T-cell (primary cell): ENCODE data around the gene ELMO3. TPM values are rescaled to one million over a fixed set of nuclear protein-coding genes. Genes with fewer than 3 reads are reported as not detected.

Source experiments
- ATAC-seq, 4 experiments: fragments of 200-7000 bp in 3 of 4; fragments of 150-1000 bp in 1 of 4; cut with Tn5 transposase; replicated peaks in 1 of 4; 1 replicate in 3 of 4; 2 replicates in 1 of 4; pipeline ENCODE4 v1.10.0; 2021; ENCODE audit warnings: moderate library complexity in 3 of 4, mild to moderate bottlenecking in 2 of 4, moderate number of reproducible peaks in 1 of 4
- CTCF ChIA-PET, 2 donors: fragments of 300-600 bp; sonication (Branson Sonifier 250); formaldehyde crosslinking; loops; one replicate each; lab custom pipeline; 2022; ENCODE audit warnings: antibody characterized with exemption in 2 of 2; lab: Charles Lee
- POLR2A ChIA-PET, 2 donors: fragments of 300-600 bp; sonication (Branson Sonifier 250); formaldehyde crosslinking; loops; one replicate each; lab custom pipeline; 2022; ENCODE audit warnings: antibody characterized with exemption in 2 of 2; lab: Charles Lee
- DNase-seq, 35 experiments: peaks; one replicate each; pipeline versions ENCODE4 v3.0.0 to v3.0.0-alpha.2; 2013 to 2023
- H3K27ac ChIP-seq: one replicate; pipeline ENCODE4 v1.5.1; 2013; ENCODE audit warnings: low read length
- H3K27me3 ChIP-seq, 2 experiments: replicated peaks in 1 of 2; 1 replicate in 1 of 2; 2 replicates in 1 of 2; pipeline versions ENCODE4 v1.6.1 to v1.7.0; 2013; ENCODE audit warnings: low read length in 1 of 2, mixed read lengths in 1 of 2; ENCODE audit not compliant: control insufficient read depth in 2 of 2, insufficient read depth in 2 of 2; ENCODE audit errors: extremely low read depth in 1 of 2
- H3K36me3 ChIP-seq, 2 donors: 1 replicate in 1 of 2; 2 replicates in 1 of 2; pipeline versions ENCODE4 v1.6.1 to v1.7.0; 2013; ENCODE audit warnings: low read length in 1 of 2; ENCODE audit not compliant: control insufficient read depth in 2 of 2, insufficient read depth in 1 of 2; ENCODE audit errors: extremely low read depth in 1 of 2
- H3K4me1 ChIP-seq, 2 experiments: 1 replicate in 1 of 2; 2 replicates in 1 of 2; pipeline versions ENCODE4 v1.6.1 to v1.7.0; 2013; ENCODE audit warnings: low read length in 2 of 2, mixed read lengths in 1 of 2; ENCODE audit not compliant: insufficient read depth in 2 of 2, control insufficient read depth in 1 of 2; ENCODE audit errors: extremely low read depth in 1 of 2
- H3K4me3 ChIP-seq, 2 donors: 1 replicate in 1 of 2; 2 replicates in 1 of 2; pipeline versions ENCODE4 v1.5.1 to v1.7.0; 2013; ENCODE audit warnings: mild to moderate bottlenecking in 2 of 2, low read length in 1 of 2, moderate library complexity in 1 of 2; ENCODE audit not compliant: control insufficient read depth in 1 of 2; ENCODE audit errors: extremely low read depth in 1 of 2
- H3K9me3 ChIP-seq: 2 replicates; pipeline ENCODE4 v1.7.0; 2013
- H3K27ac Mint-ChIP-seq, 2 donors: one replicate each; pipeline ENCODE4 v1.8.0; 2020 to 2021; ENCODE audit warnings: mild to moderate bottlenecking in 2 of 2, mixed read lengths in 2 of 2
- H3K27me3 Mint-ChIP-seq, 2 donors: one replicate each; pipeline ENCODE4 v1.8.0; 2021 to 2022; ENCODE audit warnings: mixed read lengths in 2 of 2
- H3K36me3 Mint-ChIP-seq: one replicate; pipeline ENCODE4 v1.8.0; 2021; ENCODE audit warnings: mixed read lengths
- H3K4me1 Mint-ChIP-seq, 3 donors: one replicate each; pipeline ENCODE4 v1.8.0; 2020 to 2022; ENCODE audit warnings: mixed read lengths in 3 of 3, mild to moderate bottlenecking in 1 of 3
- H3K4me3 Mint-ChIP-seq, 3 donors: one replicate each; pipeline ENCODE4 v1.8.0; 2020 to 2022; ENCODE audit warnings: mild to moderate bottlenecking in 3 of 3, mixed read lengths in 3 of 3, moderate library complexity in 3 of 3
- H3K9me3 Mint-ChIP-seq, 3 donors: one replicate each; pipeline ENCODE4 v1.8.0; 2020 to 2022; ENCODE audit warnings: mixed read lengths in 3 of 3
- WGBS: methylation state at CpG from one replicate; pipeline ENCODE4 v1.1.5; 2013; ENCODE audit warnings: missing lambda C conversion rate; ENCODE audit not compliant: insufficient coverage; 5-methylcytosine and 5-hydroxymethylcytosine counted together
- total RNA-seq, 35 experiments: library from RNA in 6 of 35; stranded (reverse) in 6 of 35; fragments of 120-200 nt in 1 of 35; gene quantifications; one replicate each; pipeline versions ENCODE4 v1.2.1 to v1.2.4 and lab custom pipeline; 2013 to 2026

ELMO3 gene
- total RNA-seq, 5 donors from 2014 or later (not counting 1 experiment from before 2014, with no cell fraction given) = 3.8 to 11.7 (median 8.8) TPM

GRCh38 chr16:67226804-67227566, 28.1 kb downstream of the ELMO3 start, which contains the start of gene TMEM208:
Gene TMEM208 (plus strand): TSS chr16:67227130. CDS start chr16:67227219, 89 bp downstream.
- DNase-seq = peak; percentile 91 to 99 (median 95)
- Histone ChIP-seq H3K9me3 (no peaks in the 10 kb centered on the region), H3K27ac (peak within 1 kb of the TSS; percentile 55), H3K4me1 (peaks cover 20 to 41% of the 10 kb centered on the region in 2 experiments), H3K4me3 (peak within 1 kb of the TSS; percentile 66 to 97), H3K27me3 (peaks cover 0 to 2% of the 10 kb centered on the region in 2 experiments), H3K36me3 (peaks cover 19 to 41% of the 10 kb centered on the region in 2 donors)
- Mint-ChIP-seq H3K4me1 (peaks cover 51 to 63% (median 58%) of the 10 kb centered on the region in 3 donors), H3K36me3 (peaks cover 20% of the 10 kb centered on the region), H3K27me3 (no peaks in the 10 kb centered on the region), H3K4me3 (peak within 1 kb of the TSS; percentile 97 to 98 (median 97)), H3K27ac (peak within 1 kb of the TSS; percentile 94 to 98), H3K9me3 (no peaks in the 10 kb centered on the region)
- ChIA-PET POLR2A (interaction anchor here in 1 of 2 donors (0.8 kb wide), 1 partner anchor 21 kb away, joined by 3 read pairs; the partner anchor contains the start of gene FHOD1), CTCF (interaction anchor here in 1 of 2 donors (0.9 to 1.7 kb wide), 5 partner anchors 17 to 492 kb away, joined by 3 to 12 read pairs (median 3); partner anchors contain the start of genes ATP6V0D1, FHOD1, GFOD2 and NAE1)
- under 1% methylated on average over 35 of the region's 46 CpGs for WGBS
- peak; percentile 93 to 97 (median 96) for ATAC-seq

GRCh38 chr16:67227567-67227921, 28.6 kb downstream of the ELMO3 start:
- no peaks in the 10 kb centered on the region for H3K9me3 ChIP-seq
- peaks cover 19 to 42% of the 10 kb centered on the region in 2 donors for H3K36me3 ChIP-seq
- H3K4me3 ChIP-seq = peak overlapping the region; percentile 66 to 97
- DNase-seq (no peak), ATAC-seq (no peak)
- WGBS = 15% methylated on average over 12 of the region's 12 CpGs
- peaks cover 0 to 2% of the 10 kb centered on the region in 2 experiments for H3K27me3 ChIP-seq
- Mint-ChIP-seq H3K4me3 (peak overlapping the region; percentile 97 to 98 (median 97)), H3K4me1 (peaks cover 51 to 63% (median 58%) of the 10 kb centered on the region in 3 donors), H3K27me3 (no peaks in the 10 kb centered on the region), H3K9me3 (no peaks in the 10 kb centered on the region), H3K27ac (peak overlapping the region; percentile 94 to 98), H3K36me3 (peaks cover 20% of the 10 kb centered on the region)
- H3K27ac ChIP-seq = peak overlapping the region; percentile 55
- ChIA-PET POLR2A (interaction anchor here in 1 of 2 donors (0.8 kb wide), 1 partner anchor 20 kb away, joined by 3 read pairs; the partner anchor contains the start of gene FHOD1), CTCF (interaction anchor here in 1 of 2 donors (0.9 to 1.7 kb wide), 4 partner anchors 17 to 491 kb away, joined by 3 to 12 read pairs (median 6); partner anchors contain the start of genes CARMIL2, FHOD1, GFOD2 and SLC9A5)
- peaks cover 20 to 41% of the 10 kb centered on the region in 2 experiments for H3K4me1 ChIP-seq

- DNase-seq (no peak), ATAC-seq (no peak)
- WGBS = 94% methylated on average over 6 of the region's 9 CpGs
- Histone ChIP-seq H3K4me1 (peaks cover 20 to 41% of the 10 kb centered on the region in 2 experiments), H3K27me3 (peaks cover 0 to 2% of the 10 kb centered on the region in 2 experiments), H3K9me3 (no peaks in the 10 kb centered on the region), H3K36me3 (peaks cover 19 to 42% of the 10 kb centered on the region in 2 donors), H3K4me3 (peak overlapping the region; percentile 66 to 97), H3K27ac (peak overlapping the region; percentile 55)
- Mint-ChIP-seq H3K27ac (peak overlapping the region in 1 of 2 donors; percentile 98), H3K27me3 (no peaks in the 10 kb centered on the region), H3K36me3 (peaks cover 21% of the 10 kb centered on the region), H3K9me3 (no peaks in the 10 kb centered on the region), H3K4me1 (peaks cover 47 to 56% (median 51%) of the 10 kb centered on the region in 3 donors), H3K4me3 (peak overlapping the region; percentile 97 to 98 (median 97))
- ChIA-PET POLR2A (no interaction called here), CTCF (interaction anchor here in 1 of 2 donors (0.9 to 1.7 kb wide), 3 partner anchors 20 to 491 kb away, joined by 3 to 12 read pairs (median 3); partner anchors contain the start of genes CARMIL2, FHOD1, GFOD2 and SLC9A5)
Measured at GRCh38 chr16:67228034-67228785, 29.3 kb downstream of the ELMO3 start.

GRCh38 chr16:67228905-67229304, 30.0 kb downstream of the ELMO3 start:
- H3K9me3 ChIP-seq = no peaks in the 10 kb centered on the region
- Mint-ChIP-seq H3K4me1 (peaks cover 41 to 49% (median 44%) of the 10 kb centered on the region in 3 donors), H3K9me3 (no peaks in the 10 kb centered on the region), H3K4me3 (peak overlapping the region; percentile 97 to 98 (median 97)), H3K27me3 (no peaks in the 10 kb centered on the region), H3K27ac (no peak overlapping the region), H3K36me3 (peaks cover 24% of the 10 kb centered on the region)
- DNase-seq (no peak), ATAC-seq (no peak)
- H3K27me3 ChIP-seq = peaks cover 0 to 2% of the 10 kb centered on the region in 2 experiments
- H3K36me3 ChIP-seq = peaks cover 19 to 48% of the 10 kb centered on the region in 2 donors
- H3K27ac ChIP-seq = no peak overlapping the region
- peaks cover 15 to 34% of the 10 kb centered on the region in 2 experiments for H3K4me1 ChIP-seq
- ChIA-PET POLR2A (no interaction called here), CTCF (no interaction called here)
- 95% methylated on average over 8 of the region's 9 CpGs for WGBS
- H3K4me3 ChIP-seq = no peak overlapping the region

GRCh38 chr16:67229906-67230808, 31.2 kb downstream of the ELMO3 start:
- DNase-seq = no peak

More at GRCh38 chr16:67229906-67230808, 31.2 kb downstream of the ELMO3 start:
- no peak overlapping the region for H3K4me3 ChIP-seq
- ChIA-PET CTCF (interaction anchor here in 1 of 2 donors (0.5 kb wide), 1 partner anchor 586 kb away, joined by 3 read pairs; no protein-coding TSS in a partner anchor), POLR2A (no interaction called here)
- H3K27me3 Mint-ChIP-seq = no peaks in the 10 kb centered on the region
- no peaks in the 10 kb centered on the region for H3K9me3 Mint-ChIP-seq
- peaks cover 24 to 58% of the 10 kb centered on the region in 2 donors for H3K36me3 ChIP-seq
- WGBS = 97% methylated on average over 31 of the region's 32 CpGs
- no peak overlapping the region for H3K27ac ChIP-seq
- no peaks in the 10 kb centered on the region for H3K9me3 ChIP-seq
- no peak overlapping the region for H3K27ac Mint-ChIP-seq
- H3K36me3 Mint-ChIP-seq = peaks cover 24% of the 10 kb centered on the region
- no peak for ATAC-seq
- peak overlapping the region in 2 of 3 donors; percentile 13 to 97 for H3K4me3 Mint-ChIP-seq
- peaks cover 0 to 2% of the 10 kb centered on the region in 2 experiments for H3K27me3 ChIP-seq
- peaks cover 30 to 37% (median 32%) of the 10 kb centered on the region in 3 donors for H3K4me1 Mint-ChIP-seq
- H3K4me1 ChIP-seq = peaks cover 11 to 33% of the 10 kb centered on the region in 2 experiments
